ENCODE measurements around the gene GLIPR1L2. TPM values are rescaled to one million over a fixed set of nuclear protein-coding genes. Genes with fewer than 3 reads are reported as not detected.

GLIPR1L2 gene
- total RNA-seq, 1 experiment from 2014 or later, result 0.35 TPM

DNA sequence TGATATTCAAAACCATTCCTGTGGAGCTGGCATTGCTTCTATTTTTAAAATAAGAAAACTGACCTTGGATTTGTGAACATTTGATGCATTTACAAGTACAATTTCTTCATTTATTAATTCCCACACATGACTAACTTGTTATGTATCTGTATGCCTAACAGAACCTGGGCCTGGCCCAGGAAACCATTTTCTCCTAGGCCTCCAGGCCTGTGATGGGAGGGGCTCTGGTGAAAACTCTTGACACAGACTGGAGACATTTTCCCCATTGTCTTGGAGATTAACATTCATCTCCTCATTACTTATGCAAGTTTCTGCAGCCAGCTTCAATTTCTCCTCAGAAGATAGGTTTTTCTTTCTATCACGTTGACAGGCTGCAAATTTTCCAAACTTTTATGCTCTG lies 42.0 kb downstream of the GLIPR1L2 start:
- Histone ChIP-seq H3K79me1 (ENCODE audit: insufficient read depth, low read depth, low read length, poor library complexity, severe bottlenecking) (no peaks in the 10 kb centered on the region), H4K8ac (replicated peaks; ENCODE audit: insufficient read length, low read depth, low read length) (no peak overlapping the region), H3K23me2 (ENCODE audit: insufficient read length, low read depth, low read length, poor library complexity, severe bottlenecking) (no peaks in the 10 kb centered on the region), H3K4ac (ENCODE audit: low read depth, low read length) (no peak overlapping the region), H3T11ph (ENCODE audit: low read length) (no peak overlapping the region), H3K79me2 (ENCODE audit: insufficient read depth, low read length) (no peaks in the 10 kb centered on the region), H2BK15ac (ENCODE audit: low read depth, low read length) (no peak overlapping the region), H3K4me2 (ENCODE audit: insufficient read depth, insufficient read length, low read length) (no peak overlapping the region), H2AFZ (ENCODE audit: low read length) (no peak overlapping the region), H2BK12ac (ENCODE audit: insufficient read length, low read depth, low read length) (no peak overlapping the region), H2BK5ac (ENCODE audit: insufficient read length, low read length) (no peak overlapping the region), H3K9me3 (ENCODE audit: control insufficient read depth, low read depth, low read length) (peaks cover 10% of the 10 kb centered on the region), H3K23ac (ENCODE audit: insufficient read length, low read depth, low read length) (no peak overlapping the region), H2BK120ac (ENCODE audit: low read depth, low read length, poor library complexity, severe bottlenecking) (no peak overlapping the region), H3K9ac (ENCODE audit: extremely low read depth, insufficient read length, low read length) (no peak overlapping the region), H3K27ac (ENCODE audit: insufficient read length, low read depth, low read length) (no peak overlapping the region), H3K4me1 (ENCODE audit: insufficient read depth, low read length) (no peaks in the 10 kb centered on the region; the same call in 1 of the 2 replicates), H2AK5ac (ENCODE audit: insufficient read length, low read length) (no peak overlapping the region), H3K14ac (ENCODE audit: insufficient read depth, low read length) (no peak overlapping the region), H3K27me3 (ENCODE audit: insufficient read depth, low read length) (no peaks in the 10 kb centered on the region), H3K56ac (ENCODE audit: insufficient read length, low read depth, low read length) (no peak overlapping the region), H3K18ac (ENCODE audit: insufficient read length, low read depth, low read length) (no peak overlapping the region), H2BK20ac (ENCODE audit: low read depth, low read length, poor library complexity, severe bottlenecking) (no peak overlapping the region), H4K20me1 (ENCODE audit: control insufficient read depth, insufficient read depth, insufficient read length) (no peaks in the 10 kb centered on the region), H4K5ac (ENCODE audit: insufficient read length, low read depth, low read length) (no peak overlapping the region), H4K91ac (ENCODE audit: insufficient read length, low read depth, low read length) (no peak overlapping the region)
- no CpG with 5 or more reads among the region's 1 CpG for WGBS (ENCODE audit: extremely low coverage, insufficient read length, low lambda C conversion rate)
- peaks cover 23 to 61% (median 46%) of the 10 kb centered on the region in 3 experiments for H3K36me3 Mint-ChIP-seq (ENCODE audit: insufficient read depth in 1 of 3, low read depth in 3 of 3)
- peaks cover 61 to 62% of the 10 kb centered on the region in 2 experiments for H3K9me3 Mint-ChIP-seq
- peak overlapping the region in 1 of 3 experiments; percentile 84; a peak in 1 of 7 replicates for H3K27ac Mint-ChIP-seq
- TF ChIP-seq CTCF (conservative IDR thresholded peaks at IDR 0.05), result no peak
- DNase-seq, result no peak
- H3K4me1 Mint-ChIP-seq, result peaks cover 26 to 29% of the 10 kb centered on the region in 2 experiments
- H3K27me3 Mint-ChIP-seq (ENCODE audit: low read depth), result no peaks in the 10 kb centered on the region; the same call in 1 of the 2 replicates
- H3K4me3 Mint-ChIP-seq, result no peak overlapping the region

Data from H9 (cell line).